Stimulated activated naive B cell treated with anti-CD40 and anti-IgM and Interleukin-4, amounts not matched to agents 10 μg/mL and 1 μg/mL and 100 μg/mL, for 72 hours (primary cell): Measurements from ENCODE around the gene WNT6.

Experiments
- ATAC-seq, 2 donors: fragments of 150-1000 bp; cut with Tn5 transposase; replicated peaks; 2 replicates each; pipeline ENCODE4 v1.10.0; 2021; ENCODE audit warnings: moderate library complexity in 1 of 2
- DNase-seq: peaks from one replicate; pipeline ENCODE4 v3.0.0; 2021
- H3K27ac Mint-ChIP-seq: one replicate; pipeline ENCODE4 v1.8.0; 2022; ENCODE audit warnings: mild to moderate bottlenecking, mixed read lengths
- H3K27me3 Mint-ChIP-seq, 2 donors: one replicate each; pipeline ENCODE4 v1.8.0; 2022; ENCODE audit warnings: mixed read lengths in 2 of 2
- H3K36me3 Mint-ChIP-seq, 2 donors: one replicate each; pipeline ENCODE4 v1.8.0; 2022; ENCODE audit warnings: mixed read lengths in 2 of 2, mild to moderate bottlenecking in 1 of 2
- H3K4me1 Mint-ChIP-seq, 2 donors: one replicate each; pipeline ENCODE4 v1.8.0; 2022; ENCODE audit warnings: mixed read lengths in 2 of 2, mild to moderate bottlenecking in 1 of 2
- H3K4me3 Mint-ChIP-seq, 2 donors: one replicate each; pipeline ENCODE4 v1.8.0; 2022; ENCODE audit warnings: mild to moderate bottlenecking in 2 of 2, mixed read lengths in 2 of 2, moderate library complexity in 1 of 2
- H3K9me3 Mint-ChIP-seq, 2 donors: one replicate each; pipeline ENCODE4 v1.8.0; 2022; ENCODE audit warnings: mixed read lengths in 2 of 2, mild to moderate bottlenecking in 1 of 2

Gene WNT6

DNA sequence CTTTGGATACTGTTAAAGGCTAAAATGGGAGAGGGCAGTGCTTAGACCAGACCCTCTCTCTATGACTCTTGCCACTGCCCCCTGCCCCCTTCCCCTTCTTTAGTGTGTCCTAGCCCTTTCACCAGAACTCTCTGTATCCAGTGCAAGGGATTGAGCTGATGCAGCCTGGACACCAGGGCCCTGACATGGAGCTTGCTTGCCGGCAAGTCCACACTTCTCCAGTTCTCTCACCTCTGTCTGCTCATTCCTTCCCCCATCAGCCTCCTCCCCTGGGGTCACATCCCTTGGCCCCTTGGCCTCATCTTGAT, 1.5 kb upstream of the WNT6 start:
- ATAC-seq (no peak), DNase-seq (no peak)
- Mint-ChIP-seq H3K36me3 (no peaks in the 10 kb centered on the region), H3K9me3 (no peaks in the 10 kb centered on the region), H3K27ac (no peak overlapping the region), H3K4me1 (peaks cover 14 to 31% of the 10 kb centered on the region in 2 donors), H3K27me3 (peaks cover 86 to 94% of the 10 kb centered on the region in 2 donors), H3K4me3 (no peak overlapping the region)

DNA sequence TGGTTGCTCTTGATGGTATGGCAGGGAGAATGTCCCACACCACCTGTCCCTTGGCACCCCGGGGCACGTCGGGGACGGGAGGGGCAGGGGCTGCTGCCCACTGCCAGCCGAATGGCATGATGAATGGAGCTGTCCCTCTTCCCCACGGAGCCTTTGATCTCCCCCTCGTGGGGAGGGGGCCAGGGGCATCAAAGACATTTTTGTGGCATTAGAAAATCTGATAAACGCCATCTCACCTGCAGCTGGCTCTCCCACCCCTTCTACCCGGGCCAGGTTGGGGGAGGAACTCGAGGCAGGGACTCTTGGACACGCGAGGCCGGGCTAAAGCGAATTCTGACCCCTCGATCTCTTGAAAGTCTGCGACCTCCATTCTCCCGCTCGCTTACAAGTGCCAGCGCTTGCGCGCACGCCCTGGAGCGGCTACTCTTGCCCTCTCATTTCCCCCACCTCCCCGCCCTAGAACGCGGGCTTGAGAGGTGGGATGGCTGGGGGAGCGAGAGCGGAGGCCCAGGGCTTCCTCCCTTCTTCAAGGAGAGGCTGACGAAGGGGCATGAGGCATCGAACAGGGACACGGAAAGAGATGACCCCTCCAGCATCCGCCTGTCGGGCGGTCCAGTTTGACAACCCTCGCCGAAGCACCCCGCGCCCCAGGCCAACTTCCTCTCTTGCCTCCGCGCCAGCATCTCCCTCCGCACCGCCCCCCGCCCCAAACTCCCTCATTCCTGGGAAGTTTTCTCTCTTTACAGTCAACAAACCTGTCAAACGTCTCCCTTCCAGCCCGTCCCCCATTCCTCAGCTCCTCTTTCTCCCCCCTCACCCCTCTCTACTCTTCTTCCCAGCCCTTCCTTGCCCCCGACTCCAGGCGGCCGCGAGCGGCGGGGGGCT, 692 bp upstream of the WNT6 start:
- H3K4me1 Mint-ChIP-seq, result peaks cover 14 to 27% of the 10 kb centered on the region in 2 donors
- ATAC-seq, result no peak
- no peak overlapping the region for H3K27ac Mint-ChIP-seq
- DNase-seq, result no peak
- H3K36me3 Mint-ChIP-seq, result no peaks in the 10 kb centered on the region
- H3K4me3 Mint-ChIP-seq, result peak overlapping the region; percentile 70
- H3K27me3 Mint-ChIP-seq, result peaks cover 86 to 94% of the 10 kb centered on the region in 2 donors
- H3K9me3 Mint-ChIP-seq, result no peaks in the 10 kb centered on the region

DNA sequence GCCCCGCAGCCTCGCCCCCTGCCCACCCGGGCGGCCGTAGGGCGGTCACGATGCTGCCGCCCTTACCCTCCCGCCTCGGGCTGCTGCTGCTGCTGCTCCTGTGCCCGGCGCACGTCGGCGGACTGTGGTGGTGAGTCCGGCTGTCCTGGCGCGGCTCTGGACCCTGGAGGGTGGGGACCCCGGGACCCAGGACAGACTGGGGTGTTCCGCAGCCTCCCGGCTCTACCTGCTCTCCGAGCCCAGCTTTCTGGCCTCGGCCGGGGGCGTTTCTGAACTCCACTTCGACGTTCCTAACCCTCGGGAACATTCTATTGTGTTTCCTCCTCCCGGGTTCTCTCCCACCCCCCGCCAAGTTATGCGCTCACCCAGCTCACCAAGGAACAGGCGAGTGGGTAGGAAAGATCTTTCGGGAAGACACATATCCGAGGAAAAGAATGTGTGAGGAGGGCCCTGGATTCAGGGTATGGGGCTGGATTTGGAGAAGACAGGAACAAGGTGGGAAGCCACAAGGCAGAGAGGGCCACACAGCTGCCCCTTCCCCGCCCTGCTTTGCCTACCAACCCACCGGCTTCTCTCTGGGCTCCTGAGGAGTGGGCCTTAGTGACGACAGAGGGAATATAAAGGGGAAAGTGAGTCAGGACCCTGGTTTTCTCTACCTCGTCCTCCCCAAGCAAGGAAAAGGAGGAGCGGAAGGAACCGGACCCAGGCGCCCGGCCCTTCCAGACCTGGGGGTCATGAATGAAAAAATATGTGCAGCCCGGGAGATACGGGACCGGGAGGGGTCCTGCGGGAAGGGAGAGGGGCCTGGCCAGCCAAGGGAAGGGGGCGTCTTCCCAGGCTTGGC, 605 bp downstream of the WNT6 start:
- Mint-ChIP-seq H3K4me1 (peaks cover 12 to 27% of the 10 kb centered on the region in 2 donors), H3K4me3 (peak overlapping the region; percentile 77 to 78), H3K36me3 (no peaks in the 10 kb centered on the region), H3K9me3 (no peaks in the 10 kb centered on the region), H3K27me3 (peaks cover 85 to 94% of the 10 kb centered on the region in 2 donors), H3K27ac (peak overlapping the region; percentile 63)
- DNase-seq (no peak), ATAC-seq (no peak)

DNA sequence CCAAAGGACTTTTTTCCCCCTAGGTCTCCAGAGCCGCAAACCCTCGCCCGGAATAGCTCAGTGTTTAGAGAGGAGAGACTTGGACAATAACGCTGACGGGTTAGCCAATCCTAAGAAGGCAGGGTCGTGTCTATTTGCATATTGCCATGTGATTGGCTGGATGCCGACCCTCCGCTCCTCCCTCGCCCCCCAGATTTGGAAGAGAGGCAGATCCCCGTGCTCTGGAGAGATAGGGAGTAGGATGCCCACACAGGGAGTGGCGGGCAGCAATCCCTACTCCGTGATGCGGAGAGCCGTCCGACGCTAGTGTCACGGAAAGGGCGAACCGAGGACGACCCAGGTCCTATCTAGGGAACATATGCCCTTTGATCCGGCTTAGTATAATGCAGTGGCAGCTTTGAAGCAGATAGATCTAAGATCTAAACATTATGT, 1.4 kb downstream of the WNT6 start:
- no peaks in the 10 kb centered on the region for H3K9me3 Mint-ChIP-seq

DNA sequence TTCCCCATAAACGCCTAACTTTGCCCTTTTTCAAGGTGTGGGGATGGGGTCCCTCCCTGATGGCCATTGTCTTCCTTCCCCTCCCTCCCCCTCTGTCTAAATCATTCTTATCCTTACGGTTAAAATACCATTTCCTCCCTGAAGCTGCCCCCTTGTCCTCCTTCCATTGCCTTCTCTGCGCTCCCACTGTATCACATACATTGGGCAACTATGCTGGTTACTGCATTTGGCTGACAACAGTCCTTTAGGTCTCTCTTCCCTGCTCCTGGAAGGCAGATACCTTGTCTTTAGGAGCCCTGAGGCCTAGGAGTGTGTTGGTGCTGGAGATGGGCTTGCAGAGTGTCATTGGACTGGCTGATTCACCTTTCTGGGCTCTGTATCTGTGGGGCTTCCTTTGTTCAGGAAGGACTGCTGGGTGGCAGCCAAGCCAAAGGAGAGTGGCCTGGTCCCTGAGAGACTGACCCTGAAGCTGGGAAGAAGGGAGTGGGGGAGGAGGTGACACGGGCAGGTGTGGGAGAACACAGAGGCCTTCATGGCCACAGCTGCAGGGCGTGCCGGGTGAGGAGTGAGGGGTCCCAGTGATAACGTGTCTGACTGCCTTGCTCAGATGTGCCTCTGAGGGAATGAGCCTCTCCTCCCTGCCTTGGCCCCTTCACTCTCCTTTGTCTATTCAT, 2.2 kb downstream of the WNT6 start:
- peak overlapping the region in 1 of 2 donors; percentile 29 for H3K4me3 Mint-ChIP-seq
- H3K27ac Mint-ChIP-seq, result no peak overlapping the region
- peaks cover 11 to 27% of the 10 kb centered on the region in 2 donors for H3K4me1 Mint-ChIP-seq
- ATAC-seq (no peak), DNase-seq (no peak)
- no peaks in the 10 kb centered on the region for H3K36me3 Mint-ChIP-seq
- no peaks in the 10 kb centered on the region for H3K9me3 Mint-ChIP-seq
- H3K27me3 Mint-ChIP-seq, result peaks cover 83 to 93% of the 10 kb centered on the region in 2 donors

More for the DNA sequence above, 1.4 kb downstream of the WNT6 start:
- Mint-ChIP-seq H3K27ac (no peak overlapping the region), H3K36me3 (no peaks in the 10 kb centered on the region), H3K27me3 (peaks cover 83 to 93% of the 10 kb centered on the region in 2 donors), H3K4me1 (peaks cover 11 to 27% of the 10 kb centered on the region in 2 donors), H3K4me3 (no peak overlapping the region)
- no peak for ATAC-seq
- no peak for DNase-seq

GRCh38 chr2:218863021-218863520, 3.5 kb downstream of the WNT6 start:
- Mint-ChIP-seq H3K36me3 (no peaks in the 10 kb centered on the region), H3K4me3 (no peak overlapping the region), H3K4me1 (peaks cover 11 to 27% of the 10 kb centered on the region in 2 donors), H3K9me3 (no peaks in the 10 kb centered on the region), H3K27ac (no peak overlapping the region), H3K27me3 (peaks cover 82 to 93% of the 10 kb centered on the region in 2 donors)
- DNase-seq, result no peak
- ATAC-seq, result no peak

GRCh38 chr2:218865396-218865795, 5.8 kb downstream of the WNT6 start:
- Mint-ChIP-seq H3K27ac (no peak overlapping the region), H3K4me3 (no peak overlapping the region), H3K27me3 (peaks cover 73 to 92% of the 10 kb centered on the region in 2 donors), H3K4me1 (peaks cover 8% of the 10 kb centered on the region in 2 donors), H3K36me3 (no peaks in the 10 kb centered on the region), H3K9me3 (no peaks in the 10 kb centered on the region)
- ATAC-seq, result no peak
- DNase-seq, result no peak

- ATAC-seq, result no peak
- no peak overlapping the region for H3K27ac Mint-ChIP-seq
- no peaks in the 10 kb centered on the region for H3K36me3 Mint-ChIP-seq
- H3K9me3 Mint-ChIP-seq, result no peaks in the 10 kb centered on the region
- peaks cover 5 to 6% of the 10 kb centered on the region in 2 donors for H3K4me1 Mint-ChIP-seq
- H3K27me3 Mint-ChIP-seq, result peaks cover 68 to 89% of the 10 kb centered on the region in 2 donors
- no peak for DNase-seq
- H3K4me3 Mint-ChIP-seq, result no peak overlapping the region
These were observed 6.4 kb downstream of the WNT6 start for GRCh38 chr2:218865999-218866398.

DNA sequence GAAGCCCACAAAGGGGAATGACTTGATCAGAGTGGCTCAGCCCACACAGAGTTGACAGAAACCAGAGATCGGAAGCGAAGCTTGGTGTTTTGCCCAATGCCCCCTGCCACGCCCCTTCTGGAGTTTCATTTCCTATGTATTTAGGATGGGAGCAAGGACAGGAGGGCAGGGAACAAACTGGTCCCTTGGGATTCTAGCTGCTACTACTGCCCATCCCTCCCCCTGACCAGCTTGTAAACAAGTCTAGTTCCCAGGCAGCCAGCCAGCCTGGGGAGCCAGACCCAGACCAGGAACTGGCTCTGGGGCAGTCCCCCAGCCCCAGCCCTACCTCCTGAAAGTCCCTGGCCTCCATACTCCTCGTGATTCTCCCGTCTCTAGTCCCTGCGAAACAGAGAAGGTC, 8.3 kb downstream of the WNT6 start:
- Mint-ChIP-seq H3K27me3 (peaks cover 72 to 89% of the 10 kb centered on the region in 2 donors), H3K9me3 (no peaks in the 10 kb centered on the region), H3K4me1 (peaks cover 18 to 23% of the 10 kb centered on the region in 2 donors), H3K4me3 (no peak overlapping the region), H3K27ac (no peak overlapping the region), H3K36me3 (peaks cover 0 to 5% of the 10 kb centered on the region in 2 donors)
- DNase-seq, result no peak
- no peak for ATAC-seq

DNA sequence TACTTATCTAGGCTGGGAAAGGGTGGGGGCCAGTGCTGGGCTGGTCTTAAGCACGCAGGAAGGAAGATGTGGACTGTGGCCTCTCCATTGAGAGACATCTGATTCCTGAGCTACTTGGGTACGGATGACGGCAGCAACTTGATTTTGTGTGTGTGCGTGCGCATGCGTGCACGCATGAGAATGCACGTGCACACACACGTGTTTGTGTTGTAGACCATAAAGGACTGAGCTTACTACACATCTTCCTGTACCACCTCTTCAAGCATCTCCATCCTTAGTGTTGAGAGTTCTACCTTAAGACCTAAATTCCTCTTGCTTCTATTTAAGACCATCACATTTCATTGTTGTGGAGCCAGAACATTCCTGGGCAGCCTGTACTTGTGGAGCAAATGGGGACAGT, 9.5 kb downstream of the WNT6 start:
- Mint-ChIP-seq H3K4me3 (no peak overlapping the region), H3K9me3 (no peaks in the 10 kb centered on the region), H3K27ac (no peak overlapping the region), H3K27me3 (peaks cover 65 to 86% of the 10 kb centered on the region in 2 donors), H3K36me3 (peaks cover 0 to 5% of the 10 kb centered on the region in 2 donors), H3K4me1 (peaks cover 25 to 33% of the 10 kb centered on the region in 2 donors)
- DNase-seq (no peak), ATAC-seq (no peak)

- DNase-seq (no peak), ATAC-seq (peak; percentile 41 to 55)
- Mint-ChIP-seq H3K4me1 (peaks cover 25 to 33% of the 10 kb centered on the region in 2 donors), H3K27ac (no peak overlapping the region), H3K9me3 (no peaks in the 10 kb centered on the region), H3K4me3 (peak overlapping the region; percentile 75 to 83), H3K36me3 (peaks cover 0 to 5% of the 10 kb centered on the region in 2 donors), H3K27me3 (peaks cover 53 to 68% of the 10 kb centered on the region in 2 donors)
These were observed 11.4 kb downstream of the WNT6 start for GRCh38 chr2:218870984-218871344.

DNA sequence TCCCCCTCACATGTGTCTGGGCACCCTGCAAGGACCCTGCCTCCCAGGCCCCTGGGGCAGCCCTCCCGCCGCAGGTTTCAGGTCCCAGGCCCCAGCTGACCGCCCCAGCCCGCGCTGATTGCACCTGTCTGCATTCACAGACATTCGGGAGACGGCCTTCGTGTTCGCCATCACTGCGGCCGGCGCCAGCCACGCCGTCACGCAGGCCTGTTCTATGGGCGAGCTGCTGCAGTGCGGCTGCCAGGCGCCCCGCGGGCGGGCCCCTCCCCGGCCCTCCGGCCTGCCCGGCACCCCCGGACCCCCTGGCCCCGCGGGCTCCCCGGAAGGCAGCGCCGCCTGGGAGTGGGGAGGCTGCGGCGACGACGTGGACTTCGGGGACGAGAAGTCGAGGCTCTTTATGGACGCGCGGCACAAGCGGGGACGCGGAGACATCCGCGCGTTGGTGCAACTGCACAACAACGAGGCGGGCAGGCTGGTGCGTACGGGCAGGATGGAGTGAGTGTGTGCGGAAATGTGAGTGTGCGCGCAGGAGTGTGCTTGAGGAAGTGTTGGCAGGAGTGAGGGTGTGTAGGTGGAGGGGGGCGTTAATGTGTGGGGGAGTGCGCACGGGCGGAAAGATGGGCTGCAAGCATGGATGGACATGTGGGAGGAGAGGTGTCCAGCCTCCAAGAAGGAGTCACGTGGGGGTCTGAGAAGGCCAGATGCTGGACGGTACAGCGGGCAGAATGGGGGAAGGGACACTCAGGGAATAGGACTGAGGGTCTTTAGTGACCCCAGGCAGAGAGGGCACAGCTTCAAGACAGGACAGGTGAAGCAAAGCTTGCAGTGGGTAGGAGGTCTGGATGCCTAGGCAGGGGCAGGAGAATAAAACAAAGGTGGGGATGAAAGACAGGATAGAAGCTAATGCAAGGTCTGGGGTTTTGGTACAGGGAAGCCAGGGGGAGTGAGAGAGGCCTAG, 12.0 kb downstream of the WNT6 start:
- peak overlapping the region; percentile 83 to 84 for H3K4me3 Mint-ChIP-seq
- ATAC-seq, result peak; percentile 38 to 44

More for the DNA sequence above, 12.0 kb downstream of the WNT6 start:
- no peaks in the 10 kb centered on the region for H3K9me3 Mint-ChIP-seq
- peak overlapping the region; percentile 68 for H3K27ac Mint-ChIP-seq
- DNase-seq, result no peak
- peaks cover 0 to 5% of the 10 kb centered on the region in 2 donors for H3K36me3 Mint-ChIP-seq
- peaks cover 26 to 37% of the 10 kb centered on the region in 2 donors for H3K4me1 Mint-ChIP-seq
- peaks cover 47 to 65% of the 10 kb centered on the region in 2 donors for H3K27me3 Mint-ChIP-seq
